HG03432 (cell line): ENCODE results near the gene CLRN3.

ENCODE experiments used
- ATAC-seq: cut with Tn5 transposase; IDR thresholded peaks from one replicate; pipeline ENCODE4 v1.9.1; 2021; ENCODE audit warnings: mild to moderate bottlenecking, moderate library complexity; ENCODE audit not compliant: unreplicated experiment

CLRN3 gene

GRCh38 chr10:127875916-127876315, 16.8 kb downstream of the CLRN3 start:
- ATAC-seq = no peak

- ATAC-seq = no peak
These were observed 17.3 kb downstream of the CLRN3 start for GRCh38 chr10:127875449-127875765.

GRCh38 chr10:127874671-127875448, 17.9 kb downstream of the CLRN3 start:
- ATAC-seq = peak; percentile 52

GRCh38 chr10:127873901-127874470, 18.8 kb downstream of the CLRN3 start:
- no peak for ATAC-seq

GRCh38 chr10:127872871-127873600, 19.7 kb downstream of the CLRN3 start:
- ATAC-seq = no peak

GRCh38 chr10:127872011-127872761, 20.6 kb downstream of the CLRN3 start:
- no peak for ATAC-seq

GRCh38 chr10:127871631-127872010, 21.1 kb downstream of the CLRN3 start:
- ATAC-seq = no peak

GRCh38 chr10:127869329-127869728, 23.4 kb downstream of the CLRN3 start:
- no peak for ATAC-seq

GRCh38 chr10:127867805-127868204, 24.9 kb downstream of the CLRN3 start:
- ATAC-seq = no peak

- ATAC-seq = no peak
These were observed 26.3 kb downstream of the CLRN3 start for GRCh38 chr10:127866276-127867013.

- no peak for ATAC-seq
These were observed 29.4 kb downstream of the CLRN3 start for GRCh38 chr10:127863231-127863825.

- ATAC-seq = no peak
These were observed 32.1 kb downstream of the CLRN3 start for GRCh38 chr10:127860592-127860991.

GRCh38 chr10:127855976-127856375, 36.8 kb downstream of the CLRN3 start:
- ATAC-seq = no peak

GRCh38 chr10:127855591-127855881, 37.2 kb downstream of the CLRN3 start:
- peak; percentile 5 for ATAC-seq

GRCh38 chr10:127854769-127855590, 37.8 kb downstream of the CLRN3 start:
- peak; percentile 67 for ATAC-seq

GRCh38 chr10:127853868-127854768, 38.6 kb downstream of the CLRN3 start:
- peak; percentile 86 for ATAC-seq

- ATAC-seq = no peak
These were observed 40.3 kb downstream of the CLRN3 start for GRCh38 chr10:127852456-127852855.

- ATAC-seq = no peak
These were observed 41.0 kb downstream of the CLRN3 start for GRCh38 chr10:127851661-127852194.
